PFSK-1 (cell line): ENCODE measurements around the gene PDE2A.

Experiments
- FOXP2 ChIP-seq: optimal IDR thresholded peaks from 2 replicates; pipeline ENCODE3; 2011; ENCODE audit warnings: borderline replicate concordance, control low read depth, inconsistent platforms; ENCODE audit not compliant: insufficient read depth; ENCODE audit errors: extremely low read length, extremely low read depth
- POLR2AphosphoS5 ChIP-seq: IDR thresholded peaks from 2 replicates; pipeline ENCODE4 v1.6.1; 2012; ENCODE audit warnings: low read depth, mild to moderate bottlenecking, control low read depth, low read length, moderate library complexity
- REST ChIP-seq, 2 experiments: IDR thresholded peaks; 2 replicates each; pipeline versions ENCODE4 v1.6.1 to v1.8.0; 2011 to 2012; ENCODE audit warnings: low read depth in 2 of 2, low read length in 2 of 2, control low read depth in 1 of 2, inconsistent platforms in 1 of 2, mild to moderate bottlenecking in 1 of 2, moderate library complexity in 1 of 2; ENCODE audit not compliant: insufficient read depth in 1 of 2
- SIN3A ChIP-seq: IDR thresholded peaks from 2 replicates; pipeline ENCODE4 v1.6.1; 2012; ENCODE audit warnings: mild to moderate bottlenecking, low read length, moderate library complexity, borderline replicate concordance; ENCODE audit not compliant: insufficient read depth
- TAF1 ChIP-seq: IDR thresholded peaks from 2 replicates; pipeline ENCODE4 v1.6.1; 2012; ENCODE audit warnings: low read length, control low read depth, borderline replicate concordance; ENCODE audit not compliant: insufficient read depth

The PDE2A gene

GRCh38 chr11:72597721-72598120 is 76.5 kb downstream of the PDE2A start:
- TF ChIP-seq REST (IDR thresholded peaks at IDR 0.05; ENCODE audit: insufficient read depth in 1 of 2, low read depth in 2 of 2, low read length in 2 of 2) (no peak), TAF1 (no peak), SIN3A (no peak), POLR2AphosphoS5 (no peak), FOXP2 (no peak)

- TF ChIP-seq SIN3A = no peak
- TF ChIP-seq TAF1 = no peak
- TF ChIP-seq FOXP2 = no peak
- no peak for TF ChIP-seq POLR2AphosphoS5
- TF ChIP-seq REST (IDR thresholded peaks at IDR 0.05; ENCODE audit: insufficient read depth in 1 of 2, low read depth in 2 of 2, low read length in 2 of 2) = no peak
Observed at GRCh38 chr11:72595292-72595684, 78.9 kb downstream of the PDE2A start.

- no peak for TF ChIP-seq POLR2AphosphoS5
- TF ChIP-seq SIN3A = no peak
- TF ChIP-seq FOXP2 = no peak
- no peak for TF ChIP-seq TAF1
- no peak for TF ChIP-seq REST (IDR thresholded peaks at IDR 0.05; ENCODE audit: insufficient read depth in 1 of 2, low read depth in 2 of 2, low read length in 2 of 2)
Observed at GRCh38 chr11:72594493-72595291, 79.5 kb downstream of the PDE2A start.

GRCh38 chr11:72592698-72593495 is 81.3 kb downstream of the PDE2A start:
- TF ChIP-seq FOXP2 = no peak
- no peak for TF ChIP-seq POLR2AphosphoS5
- no peak for TF ChIP-seq REST (IDR thresholded peaks at IDR 0.05; ENCODE audit: insufficient read depth in 1 of 2, low read depth in 2 of 2, low read length in 2 of 2)
